Peyer's patch (tissue), 4 donors: Measurements from ENCODE around the gene SEC24A. TPM values are rescaled to one million over a fixed set of nuclear protein-coding genes. Genes with fewer than 3 reads are reported as not detected.
"Not testable (repeated sequence)": the region's sequence is repeated elsewhere in the genome, so short reads cannot be mapped to it uniquely, and the experiment has no call there.

Experiments used
- DNase-seq, 3 donors: peaks; one replicate each; pipeline ENCODE4 v3.0.0-alpha.2; 2017 to 2019
- H3K27ac ChIP-seq, 4 donors: fragments of 200-600 bp; sonication (generic); one replicate each; pipeline ENCODE4 v1.5.1; 2016 to 2019
- H3K27me3 ChIP-seq, 2 donors: fragments of 200-600 bp; sonication (generic); one replicate each; pipeline ENCODE4 v1.5.1; 2019
- H3K36me3 ChIP-seq, 3 donors: fragments of 200-600 bp; sonication (generic); one replicate each; pipeline ENCODE4 v1.5.1; 2016 to 2019
- H3K4me1 ChIP-seq, 4 donors: fragments of 200-600 bp; sonication (generic); one replicate each; pipeline ENCODE4 v1.5.1; 2016 to 2019
- H3K4me3 ChIP-seq, 4 donors: fragments of 200-600 bp; sonication (generic); 1 replicate in 3 of 4; 2 replicates in 1 of 4; pipeline ENCODE4 v1.5.1; 2016 to 2019; ENCODE audit warnings: mild to moderate bottlenecking in 1 of 4
- H3K9me3 ChIP-seq, 4 donors: fragments of 200-600 bp; sonication (generic); one replicate each; pipeline ENCODE4 v1.5.1; 2016 to 2019; ENCODE audit warnings: mild to moderate bottlenecking in 1 of 4
- POLR2A ChIP-seq, 2 donors: fragments of 450-650 bp; IDR thresholded peaks; one replicate each; pipeline ENCODE4 v1.5.1; 2017; ENCODE audit warnings: antibody characterized with exemption in 2 of 2, mild to moderate bottlenecking in 2 of 2, moderate library complexity in 2 of 2
- total RNA-seq, 4 donors: library from RNA; depleted of rRNA; stranded (reverse); fragments of >200 nt; gene quantifications; one replicate each; pipeline ENCODE4 v1.1.0, GENCODE V29; 2016
- TF ChIP-seq, protein P1 (sequence below), 6 experiments: fragments of 450-650 bp in 4 of 6; fragments of 200-600 bp in 2 of 6; sonication (generic) in 1 of 6; IDR thresholded peaks; one replicate each; pipeline ENCODE4 v1.5.1; 2017 to 2019; ENCODE audit warnings: antibody characterized with exemption in 6 of 6, mild to moderate bottlenecking in 3 of 6, moderate library complexity in 1 of 6

The SEC24A gene
- total RNA-seq, 4 donors from 2014 or later = 17.3 to 54.8 (median 40.4) TPM

DNA sequence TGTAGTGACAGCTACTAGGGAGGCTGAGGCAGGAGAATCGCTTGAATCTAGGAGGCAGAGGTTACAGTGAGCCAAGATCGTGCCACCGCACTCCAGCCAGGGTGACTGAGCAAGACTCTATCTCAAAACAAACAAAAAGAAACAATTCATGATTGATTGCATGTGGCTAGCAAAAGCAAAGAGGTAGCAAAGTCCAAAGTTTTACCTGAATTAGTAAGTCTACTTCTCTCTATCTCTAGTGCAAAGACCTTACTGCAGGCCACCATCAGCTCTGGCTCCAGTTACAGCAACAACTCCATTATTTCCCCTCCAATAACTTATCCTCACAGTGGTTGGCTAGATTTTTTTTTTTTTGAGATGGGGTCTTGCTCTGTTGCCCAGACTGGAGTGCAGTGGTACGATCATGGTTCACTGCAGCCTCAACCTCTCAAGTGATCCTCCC is 9.8 kb upstream of the SEC24A start:
- peak overlapping the region in 3 of 4 donors; percentile 18 to 68 (median 58) for H3K27ac ChIP-seq
- peak in 2 of 3 donors; percentile 64 to 67 for DNase-seq
- H3K36me3 ChIP-seq = no peaks in the 10 kb centered on the region
- no peaks in the 10 kb centered on the region for H3K4me1 ChIP-seq
- no peaks in the 10 kb centered on the region for H3K9me3 ChIP-seq
- TF ChIP-seq, protein P1, sequence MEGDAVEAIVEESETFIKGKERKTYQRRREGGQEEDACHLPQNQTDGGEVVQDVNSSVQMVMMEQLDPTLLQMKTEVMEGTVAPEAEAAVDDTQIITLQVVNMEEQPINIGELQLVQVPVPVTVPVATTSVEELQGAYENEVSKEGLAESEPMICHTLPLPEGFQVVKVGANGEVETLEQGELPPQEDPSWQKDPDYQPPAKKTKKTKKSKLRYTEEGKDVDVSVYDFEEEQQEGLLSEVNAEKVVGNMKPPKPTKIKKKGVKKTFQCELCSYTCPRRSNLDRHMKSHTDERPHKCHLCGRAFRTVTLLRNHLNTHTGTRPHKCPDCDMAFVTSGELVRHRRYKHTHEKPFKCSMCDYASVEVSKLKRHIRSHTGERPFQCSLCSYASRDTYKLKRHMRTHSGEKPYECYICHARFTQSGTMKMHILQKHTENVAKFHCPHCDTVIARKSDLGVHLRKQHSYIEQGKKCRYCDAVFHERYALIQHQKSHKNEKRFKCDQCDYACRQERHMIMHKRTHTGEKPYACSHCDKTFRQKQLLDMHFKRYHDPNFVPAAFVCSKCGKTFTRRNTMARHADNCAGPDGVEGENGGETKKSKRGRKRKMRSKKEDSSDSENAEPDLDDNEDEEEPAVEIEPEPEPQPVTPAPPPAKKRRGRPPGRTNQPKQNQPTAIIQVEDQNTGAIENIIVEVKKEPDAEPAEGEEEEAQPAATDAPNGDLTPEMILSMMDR (IDR thresholded peaks at IDR 0.05) = no peak
- TF ChIP-seq POLR2A (IDR thresholded peaks at IDR 0.05) = no peak
- H3K4me3 ChIP-seq = no peak overlapping the region
- H3K27me3 ChIP-seq = no peaks in the 10 kb centered on the region

DNA sequence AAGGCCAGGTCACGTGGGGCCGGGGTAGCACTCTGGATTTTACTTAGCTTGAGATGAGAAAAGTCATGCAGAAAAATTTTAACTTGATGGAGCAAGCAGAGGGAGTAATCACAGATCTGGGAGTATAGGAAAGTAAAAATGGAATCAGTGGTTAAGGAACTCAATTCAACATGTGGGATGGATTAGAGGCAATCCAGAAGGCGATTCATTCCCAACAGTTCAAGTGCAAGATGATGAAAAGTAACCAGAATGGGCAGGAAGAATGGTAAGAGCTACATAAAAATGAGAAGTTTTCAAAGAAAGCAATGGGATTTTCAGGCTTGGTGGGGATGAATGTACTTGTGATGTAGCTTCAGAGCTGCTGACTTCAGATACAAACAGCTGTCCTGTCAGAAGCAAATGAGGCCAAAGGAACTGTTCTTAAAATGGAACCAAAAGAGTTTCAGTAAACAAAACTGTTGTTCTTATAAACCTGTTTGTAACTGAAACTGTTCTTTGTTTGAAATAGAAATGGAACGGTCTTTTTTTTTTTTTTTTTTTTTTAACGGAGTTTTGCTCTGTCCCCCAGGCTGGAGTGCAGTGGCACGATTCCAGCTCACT is 5.6 kb upstream of the SEC24A start:
- Histone ChIP-seq H3K27me3 (no peaks in the 10 kb centered on the region), H3K27ac (no peak overlapping the region), H3K4me3 (no peak overlapping the region), H3K36me3 (no peaks in the 10 kb centered on the region), H3K4me1 (peaks cover 0 to 8% (median 2%) of the 10 kb centered on the region in 4 donors), H3K9me3 (no peaks in the 10 kb centered on the region)
- DNase-seq = peak in 1 of 3 donors; percentile 14
- TF ChIP-seq POLR2A (IDR thresholded peaks at IDR 0.05) = no peak
- TF ChIP-seq, protein P1 (IDR thresholded peaks at IDR 0.05) = no peak

DNA sequence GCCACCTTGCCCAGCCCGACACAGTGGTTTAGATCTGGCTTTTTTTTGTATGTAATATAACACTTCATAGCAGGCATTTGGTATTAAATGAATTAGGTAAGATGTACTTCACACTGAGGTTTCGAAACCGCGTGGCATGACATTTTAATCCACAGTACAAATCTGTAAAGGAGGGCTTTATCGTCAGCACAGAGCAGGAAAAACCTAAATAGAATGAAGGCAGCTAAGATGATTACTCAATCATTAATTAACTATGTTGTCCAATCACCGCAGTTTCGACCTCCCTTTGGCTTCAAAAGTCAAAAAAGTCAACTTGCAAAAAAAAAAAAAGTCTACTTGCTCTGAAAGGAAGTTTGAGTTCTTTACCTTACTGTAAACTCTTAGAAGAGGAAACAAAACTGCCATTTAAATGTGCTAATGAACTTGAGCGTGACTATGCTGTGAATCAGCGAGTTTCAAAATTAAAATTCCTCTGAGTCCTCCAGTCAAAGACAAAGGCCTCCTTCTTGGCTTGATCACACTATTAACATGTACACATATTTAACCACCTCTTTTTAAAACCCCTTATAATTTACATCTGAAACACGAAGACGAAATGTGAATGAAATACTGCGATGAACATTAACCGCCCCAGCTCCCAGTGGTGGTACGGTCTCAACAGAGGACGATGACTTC is 698 bp upstream of the SEC24A start:
- DNase-seq = no peak

DNA sequence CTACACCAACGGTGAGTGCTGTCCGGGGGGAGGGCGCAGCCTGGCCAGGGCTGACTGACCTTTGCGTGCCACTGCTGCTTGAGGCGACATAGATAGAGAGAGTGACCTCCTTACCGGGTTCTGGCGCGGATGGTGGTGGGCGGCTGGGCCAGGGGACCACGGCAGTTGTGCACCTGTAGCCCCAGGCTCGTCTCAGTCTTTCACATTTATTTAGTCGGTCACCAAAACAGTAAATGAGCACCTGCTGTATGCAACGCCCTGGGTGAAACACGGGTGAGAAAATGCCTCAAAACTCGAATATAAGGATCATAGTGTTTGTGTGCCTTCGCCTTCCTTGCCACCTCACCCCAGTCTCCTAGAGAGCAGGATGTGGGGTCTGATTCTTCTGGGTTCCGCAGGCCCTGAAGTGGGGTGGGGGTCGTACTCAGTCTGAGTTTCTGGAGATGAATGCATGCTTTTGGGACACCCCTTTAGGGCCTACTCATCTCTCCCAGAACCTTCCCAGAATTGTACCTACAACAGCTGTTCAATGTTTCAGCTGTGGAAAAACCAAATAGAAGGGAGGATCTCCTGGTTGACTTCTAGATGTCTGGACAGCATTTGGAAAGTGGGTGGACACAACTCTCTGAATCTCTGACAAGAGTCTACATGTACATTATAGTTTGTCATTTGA is 714 bp downstream of the SEC24A start:
- peak overlapping the region; percentile 91 to 96 (median 92) for H3K27ac ChIP-seq
- H3K9me3 ChIP-seq = no peaks in the 10 kb centered on the region
- DNase-seq = no peak

More for the DNA sequence above, 698 bp upstream of the SEC24A start:
- Histone ChIP-seq H3K4me1 (peaks cover 0 to 28% (median 2%) of the 10 kb centered on the region in 4 donors), H3K9me3 (no peaks in the 10 kb centered on the region), H3K27ac (peak overlapping the region; percentile 91 to 96 (median 92)), H3K27me3 (no peaks in the 10 kb centered on the region), H3K36me3 (no peaks in the 10 kb centered on the region), H3K4me3 (peak overlapping the region; percentile 74 to 93 (median 86))
- TF ChIP-seq POLR2A (IDR thresholded peaks at IDR 0.05) = no peak
- TF ChIP-seq, protein P1 (IDR thresholded peaks at IDR 0.05) = no peak

DNA sequence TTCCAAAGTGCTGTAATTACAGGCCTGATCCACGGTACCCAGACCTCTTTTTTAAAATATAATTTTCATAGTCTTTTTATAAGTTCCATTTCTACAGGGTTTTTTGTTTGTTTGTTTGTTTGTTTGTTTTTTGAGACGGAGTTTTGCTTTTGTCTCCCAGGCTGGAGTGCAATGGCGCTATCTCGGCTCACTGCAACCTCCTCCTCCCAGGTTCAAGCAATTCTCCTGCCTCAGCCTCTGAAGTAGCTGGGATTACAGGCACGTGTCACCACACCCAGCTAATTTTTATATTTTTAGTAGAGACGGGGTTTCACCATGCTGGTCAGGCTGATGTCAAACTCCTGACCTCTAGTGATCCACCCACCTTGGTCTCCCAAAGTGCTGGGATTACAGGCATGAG is 2.1 kb downstream of the SEC24A start:
- H3K36me3 ChIP-seq, H3K27me3 ChIP-seq, H3K9me3 ChIP-seq, H3K27ac ChIP-seq: not testable (repeated sequence)
- Histone ChIP-seq H3K4me3 (peak overlapping the region in 2 of 4 donors; percentile 80 to 93), H3K4me1 (peaks cover 0 to 35% (median 2%) of the 10 kb centered on the region in 4 donors)
- DNase-seq = peak in 1 of 3 donors; percentile 5

More for the DNA sequence above, 714 bp downstream of the SEC24A start:
- Histone ChIP-seq H3K27me3 (no peaks in the 10 kb centered on the region), H3K36me3 (peaks cover 0 to 4% (median 0%) of the 10 kb centered on the region in 3 donors), H3K4me3 (peak overlapping the region; percentile 74 to 93 (median 86)), H3K4me1 (peaks cover 0 to 28% (median 2%) of the 10 kb centered on the region in 4 donors)
- TF ChIP-seq POLR2A (IDR thresholded peaks at IDR 0.05) = no peak
- TF ChIP-seq, protein P1 (IDR thresholded peaks at IDR 0.05) = no peak
